Kidney tubule cell (primary cell): Measurements from ENCODE around the gene TNNC1.

Source experiments
- DNase-seq: peaks from one replicate; pipeline ENCODE4 v3.0.0-alpha.2; 2018; ENCODE audit warnings: low spot score

TNNC1 gene

DNA sequence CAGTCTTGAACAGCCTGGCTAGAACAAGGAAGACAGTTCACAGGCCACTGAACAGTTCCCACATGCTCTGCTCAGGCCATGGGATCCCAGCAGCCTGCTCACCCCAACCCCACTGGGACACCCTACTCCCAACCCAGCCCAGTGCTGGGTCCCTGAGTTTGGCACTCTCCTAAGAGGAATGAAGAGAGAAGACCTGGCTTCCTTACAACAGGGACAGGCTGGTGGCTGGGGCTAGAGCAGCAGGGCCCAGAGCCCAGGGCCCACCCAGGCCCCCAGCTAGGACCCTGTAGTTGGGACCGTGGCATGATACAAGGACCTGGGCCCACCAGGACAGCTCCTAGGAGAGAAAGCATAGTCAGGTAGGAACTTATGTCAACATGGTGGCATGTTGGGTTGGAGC is 52.3 kb downstream of the TNNC1 start:
- DNase-seq: no peak
